Measurements from ENCODE around the gene OR2C3.
"Not testable (repeated sequence)": the region's sequence is repeated elsewhere in the genome, so short reads cannot be mapped to it uniquely, and the experiment has no call there.

Gene OR2C3

GRCh38 chr1:247536340-247536739 is at the start of gene OR2C3:
Gene OR2C3 (minus strand): TSS chr1:247536440. CDS start chr1:247532511, 3,929 bp downstream.
- DNase-seq = no peak

DNA sequence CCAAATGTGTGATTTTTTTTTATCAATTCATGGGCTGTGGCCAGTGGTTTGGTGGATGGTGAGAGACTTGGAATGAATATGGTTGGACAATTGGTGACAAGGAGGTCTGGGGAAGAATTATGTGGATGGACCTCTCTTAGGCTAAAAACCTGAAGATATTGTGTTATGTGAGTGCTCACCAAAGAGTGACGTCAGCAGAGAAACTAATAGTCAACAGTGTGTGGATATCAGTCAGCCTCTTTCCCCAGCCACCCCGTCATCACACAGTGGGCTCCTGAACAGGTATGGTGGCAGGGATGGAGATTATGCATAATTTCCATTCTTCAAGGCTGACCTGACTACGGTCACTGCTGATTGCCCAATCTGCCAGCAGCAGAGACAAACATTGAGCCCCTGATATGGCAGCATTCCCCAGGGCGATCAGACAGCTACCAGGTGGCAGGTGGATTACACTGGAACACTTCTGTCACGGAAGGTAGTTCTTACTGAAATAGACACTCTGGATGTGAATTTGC is 42.8 kb upstream of the OR2C3 start:
- DNase-seq = no peak

DNA sequence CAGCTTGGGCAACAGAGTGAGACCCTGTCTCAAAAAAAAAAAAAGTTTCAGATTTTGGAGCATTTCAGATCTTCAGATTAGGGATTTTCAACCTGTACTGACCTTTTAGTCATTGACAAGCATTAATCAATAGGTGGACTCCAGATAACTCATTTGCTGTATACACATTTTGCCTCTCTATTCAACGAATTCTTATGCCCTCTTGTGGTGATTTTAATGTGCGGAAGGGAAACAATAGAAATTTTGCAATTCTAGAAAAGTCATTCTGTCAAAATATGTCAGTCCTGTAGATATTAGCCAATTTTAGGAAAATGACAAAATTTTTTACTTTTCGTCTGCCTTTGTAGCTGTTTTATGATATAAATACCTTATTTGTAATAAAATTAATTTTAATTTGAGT is 40.3 kb upstream of the OR2C3 start:
- DNase-seq = no peak

DNA sequence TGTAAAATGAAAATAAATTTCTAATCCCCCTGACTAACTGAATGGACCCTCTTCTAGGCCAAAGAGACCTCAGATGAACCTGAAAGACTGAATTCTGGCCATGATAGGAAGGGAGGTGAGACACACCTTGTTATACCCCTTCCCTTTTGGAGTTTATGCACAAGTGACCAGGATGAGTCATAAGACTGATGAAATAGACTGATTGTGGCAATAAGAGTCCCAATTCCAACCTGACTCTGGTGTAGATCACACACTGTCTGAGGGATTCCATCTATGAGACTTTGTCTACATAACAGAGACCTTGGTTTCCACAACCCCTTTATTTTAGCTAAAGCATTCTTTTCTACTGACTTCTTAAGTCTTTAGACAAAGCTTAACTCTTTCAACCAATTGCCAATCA is 38.4 kb upstream of the OR2C3 start:
- no peak for DNase-seq

DNA sequence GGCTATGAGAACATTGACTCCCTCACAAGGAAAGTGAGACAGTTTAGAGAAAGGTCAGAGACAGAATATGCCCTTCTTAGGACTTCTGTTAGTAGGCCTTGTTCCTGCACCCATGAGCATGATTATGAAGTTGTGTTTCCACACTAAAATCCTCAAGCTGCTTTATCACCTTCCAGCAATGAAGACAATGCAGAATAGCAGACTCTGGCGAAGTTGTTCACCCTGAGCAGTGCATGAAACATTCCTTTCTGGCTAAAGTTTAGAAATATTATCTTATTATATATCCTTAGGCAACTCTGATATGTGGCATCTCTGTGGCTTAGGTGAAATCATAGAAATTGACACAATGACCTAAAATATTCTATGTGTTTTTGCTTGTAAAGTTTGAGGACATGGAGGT is 38.0 kb upstream of the OR2C3 start:
- no peak for DNase-seq

- DNase-seq = no peak
Observed at GRCh38 chr1:247562198-247562597, 26.0 kb upstream of the OR2C3 start.

DNA sequence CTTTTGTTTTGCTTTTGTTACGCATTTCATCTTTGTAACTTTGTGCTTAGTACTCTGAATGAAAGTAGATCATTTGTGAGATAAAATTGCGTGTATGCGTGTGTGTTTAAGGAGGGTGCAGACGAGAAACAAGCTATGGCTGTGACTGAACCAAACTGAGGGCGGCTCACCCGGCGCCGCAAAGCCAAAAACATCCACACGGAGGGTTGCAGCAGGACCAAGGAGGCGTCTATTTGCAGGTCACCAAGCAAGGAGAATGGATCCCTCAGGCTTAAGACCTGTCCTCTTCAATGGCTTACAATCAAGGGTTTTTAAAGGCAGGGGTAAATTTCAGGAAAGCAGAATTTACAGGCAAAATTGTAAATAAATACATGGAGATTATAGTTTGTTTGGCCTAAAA is 25.5 kb upstream of the OR2C3 start:
- DNase-seq = no peak

GRCh38 chr1:247557926-247558674 is 21.9 kb upstream of the OR2C3 start:
- no peak for DNase-seq

DNA sequence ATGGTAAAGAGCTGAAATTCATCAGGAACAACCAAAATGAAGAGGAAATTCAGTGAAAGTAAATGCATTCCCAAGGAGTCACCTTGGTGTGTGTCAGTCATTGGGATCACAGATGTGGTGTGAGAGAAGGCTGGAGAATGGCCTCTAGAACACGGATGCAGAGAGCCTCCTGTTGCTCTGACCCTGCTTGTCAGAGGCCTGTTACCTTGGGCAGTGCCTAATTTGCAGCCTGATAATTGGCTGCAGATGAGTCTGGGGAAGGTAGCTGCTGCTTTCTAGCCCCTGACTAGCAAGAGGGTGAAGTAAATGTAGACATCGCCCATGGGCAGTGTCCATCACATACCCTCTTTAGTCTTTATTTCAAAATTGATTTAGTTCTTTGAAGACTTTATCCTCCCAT is 16.0 kb upstream of the OR2C3 start:
- no peak for DNase-seq

- DNase-seq = no peak
Observed at GRCh38 chr1:247551721-247552120, 15.5 kb upstream of the OR2C3 start.

- DNase-seq = no peak
Observed at GRCh38 chr1:247548769-247549182, 12.5 kb upstream of the OR2C3 start, which contains the start of gene GCSAML. Gene GCSAML (plus strand): TSS chr1:247549134. CDS start chr1:247549192, 58 bp downstream.

DNA sequence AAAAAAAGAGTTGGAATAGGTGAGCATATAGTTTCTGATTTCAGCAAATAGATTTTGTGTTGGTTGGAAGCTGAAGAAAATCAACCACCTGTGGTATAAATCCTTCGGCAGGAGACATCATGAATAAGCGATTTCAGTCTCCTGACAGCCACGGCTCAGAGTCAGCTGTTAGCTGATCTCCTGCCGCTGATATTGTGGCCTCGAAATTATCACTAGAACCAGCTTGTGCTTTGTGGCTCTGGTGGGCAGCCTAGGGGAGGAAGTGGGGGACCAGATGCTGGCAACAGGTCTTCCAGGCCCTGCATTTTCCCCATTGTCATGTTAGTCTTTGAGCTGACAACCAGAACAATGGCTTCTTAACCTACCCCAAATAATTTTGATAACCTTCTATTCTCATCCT is 11.9 kb upstream of the OR2C3 start:
- no peak for DNase-seq

DNA sequence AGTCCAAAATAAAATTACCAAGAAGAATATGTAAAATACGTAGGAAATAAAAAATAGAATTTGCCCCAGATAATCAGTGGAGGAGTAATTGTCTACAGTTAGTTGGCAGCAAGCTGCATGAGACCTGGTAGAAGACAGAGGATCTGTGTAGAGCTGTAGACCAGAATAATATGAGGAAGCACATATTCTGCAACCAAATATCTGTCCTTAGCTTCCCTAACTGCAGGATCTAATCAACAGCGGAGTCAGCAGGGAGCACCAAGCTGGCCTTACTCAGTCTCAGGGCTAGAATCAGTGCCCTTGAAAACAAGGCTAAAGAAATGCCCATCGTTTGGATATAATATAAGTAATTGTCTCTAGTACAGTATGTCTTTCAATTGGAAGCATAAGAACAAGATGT is 6.6 kb upstream of the OR2C3 start:
- no peak for DNase-seq

- DNase-seq = no peak
Observed at GRCh38 chr1:247540581-247540980, 4.3 kb upstream of the OR2C3 start.

DNA sequence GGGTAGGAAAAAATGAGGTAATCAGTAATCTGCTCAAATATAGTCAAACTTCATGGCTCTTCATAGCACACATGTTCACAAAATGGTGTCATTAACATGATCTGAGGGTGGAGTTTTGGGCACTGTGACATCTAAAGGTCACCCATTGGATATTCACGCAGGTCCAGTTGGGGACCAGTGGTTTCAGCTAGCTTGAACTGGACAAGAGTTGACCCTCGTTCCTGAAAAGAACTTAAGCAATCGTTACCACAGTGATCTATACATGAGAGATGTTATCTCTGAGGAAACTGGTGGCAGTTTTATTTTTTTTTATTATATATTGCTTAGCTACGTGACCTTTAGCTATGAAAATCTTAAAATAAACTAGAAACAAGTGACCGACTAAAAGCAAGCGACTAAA is 3.0 kb upstream of the OR2C3 start:
- DNase-seq = no peak

DNA sequence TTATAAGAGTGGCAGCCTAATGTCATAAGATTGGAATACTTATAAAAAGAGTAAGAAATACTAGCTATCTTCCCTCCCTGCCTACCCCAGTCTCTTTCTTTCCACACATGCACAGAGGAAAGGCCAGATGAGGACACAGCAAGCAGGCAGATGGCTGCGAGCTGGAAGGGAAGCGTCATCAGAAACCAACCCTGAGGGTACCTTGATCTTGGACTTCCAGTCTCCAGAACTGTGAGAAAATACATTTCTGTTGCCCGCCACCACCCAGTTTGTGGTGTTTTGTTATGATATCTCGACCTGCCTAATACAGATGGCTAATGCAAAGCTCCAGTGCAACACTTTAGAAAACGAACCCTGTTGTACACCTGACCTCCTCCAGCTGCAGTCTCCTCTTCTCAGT is 2.3 kb upstream of the OR2C3 start:
- DNase-seq = no peak

DNA sequence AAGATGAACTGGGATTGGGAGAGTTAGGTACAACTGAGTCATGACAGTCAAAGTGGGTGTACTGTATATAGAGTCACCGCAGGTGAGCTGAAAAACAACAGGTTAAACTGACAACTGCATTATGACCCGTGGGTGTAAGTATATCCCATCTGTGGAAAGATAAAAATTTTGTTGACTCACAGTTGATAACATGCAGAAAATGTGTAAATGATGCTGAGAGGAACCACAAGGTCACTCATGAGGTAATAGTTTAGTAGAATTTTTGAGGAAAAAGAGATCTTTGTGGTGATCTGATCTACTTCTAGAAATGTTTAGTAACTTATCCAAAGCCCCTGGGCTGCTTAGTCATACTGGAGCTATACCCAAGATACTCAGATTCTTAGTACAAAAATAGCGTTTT is 838 bp downstream of the OR2C3 start:
- DNase-seq = no peak

DNA sequence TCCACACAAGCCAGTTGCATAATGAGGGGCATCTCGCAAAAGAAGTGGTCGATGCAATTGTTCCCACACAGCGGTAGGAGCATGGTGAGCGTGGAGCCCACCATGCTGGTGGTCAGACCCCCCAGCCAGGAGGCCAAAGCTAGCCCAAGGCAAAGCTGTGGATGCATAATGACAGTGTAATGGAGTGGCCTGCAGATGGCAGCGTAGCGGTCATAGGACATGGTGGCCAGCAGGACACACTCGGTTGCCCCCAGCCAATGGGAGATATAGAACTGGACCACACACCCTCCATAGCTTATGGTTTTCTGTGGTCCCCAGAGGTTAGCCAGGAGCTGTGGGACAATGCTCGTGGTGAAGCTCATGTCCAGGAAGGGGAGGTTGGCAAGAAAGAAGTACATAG is 4.3 kb downstream of the OR2C3 start:
- DNase-seq = no peak

DNA sequence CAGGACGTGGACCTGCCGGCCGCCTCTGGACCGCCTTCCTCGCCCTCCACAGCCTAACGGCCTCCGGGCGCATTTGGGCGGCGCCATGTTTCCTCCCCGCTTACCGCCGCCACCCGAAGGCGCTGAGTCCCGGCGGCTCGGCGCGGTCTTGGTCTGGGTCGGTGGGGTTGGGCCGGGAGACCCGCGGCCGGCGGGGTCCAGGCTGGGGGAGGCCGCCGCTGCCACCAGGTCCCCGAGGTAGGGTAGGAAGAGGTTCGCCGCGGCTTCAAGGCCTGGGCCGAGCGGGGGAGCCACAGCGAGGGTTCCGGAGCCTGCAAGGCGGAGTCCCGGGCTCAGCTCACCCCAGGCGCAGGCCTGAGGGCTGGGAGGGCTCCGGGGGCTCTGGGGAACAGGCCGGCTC is 5.5 kb downstream of the OR2C3 start:
- DNase-seq = no peak

- no peak for DNase-seq
Observed at GRCh38 chr1:247529771-247530355, 6.4 kb downstream of the OR2C3 start.

DNA sequence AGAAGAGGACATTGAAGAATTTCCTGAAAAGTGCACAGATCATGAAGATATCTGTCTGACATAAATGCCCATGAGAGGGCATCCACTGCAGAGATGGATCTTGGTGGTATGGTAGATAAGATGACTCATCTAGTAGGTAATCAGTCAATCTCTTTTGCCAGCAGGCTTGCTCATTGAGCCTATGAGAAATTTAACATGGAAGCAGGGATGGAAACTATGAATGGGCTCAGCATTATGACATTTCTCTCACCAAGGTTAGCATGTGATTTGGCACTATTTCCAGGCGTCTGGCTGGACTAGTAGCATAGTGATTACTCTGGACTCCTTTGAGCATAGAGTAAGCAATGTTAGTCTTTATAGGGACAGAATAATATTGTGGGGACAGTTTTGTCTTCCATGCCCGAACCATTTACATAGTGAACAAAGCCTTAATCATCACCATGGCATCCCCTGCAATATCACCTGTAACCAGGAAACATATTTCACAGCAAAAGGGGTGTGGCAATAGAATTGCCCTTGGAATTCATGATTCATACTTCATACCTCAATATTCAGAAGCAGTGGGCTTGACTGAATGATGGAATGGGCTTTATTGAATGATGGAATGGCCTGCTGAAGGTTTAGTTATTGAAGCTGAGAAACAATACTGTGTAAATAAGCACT is 7.3 kb downstream of the OR2C3 start:
- no peak for DNase-seq

GRCh38 chr1:247521886-247522285 is 14.4 kb downstream of the OR2C3 start:
- not testable (repeated sequence) for DNase-seq

DNA sequence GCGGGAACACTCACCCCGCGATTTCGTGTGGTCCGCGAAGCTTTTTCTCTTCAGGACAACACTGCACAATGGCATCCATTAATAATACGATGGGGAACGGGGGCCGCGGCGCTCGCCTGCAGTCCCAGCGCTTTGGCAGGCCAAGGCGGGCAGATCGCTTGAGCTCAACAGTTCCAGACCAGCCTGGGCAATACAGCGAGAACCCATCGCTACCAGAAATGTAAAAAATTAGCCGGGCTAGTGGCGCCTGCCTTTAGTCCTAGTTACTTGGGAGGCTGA is 17.7 kb downstream of the OR2C3 start:
- no peak for DNase-seq

All from COR-L47 (cell line).